ENCODE measurements around the gene PTPRM. TPM values are rescaled to one million over a fixed set of nuclear protein-coding genes. Genes with fewer than 3 reads are reported as not detected.

The PTPRM gene
- total and polyA plus RNA-seq, 2 experiments from 2014 or later: 1.6 to 5.3 TPM

GRCh38 chr18:8106603-8107002 lies 539.5 kb downstream of the PTPRM start:
- H3K9me2 ChIP-seq (ENCODE audit: insufficient read depth): no peaks in the 10 kb centered on the region
- no peaks in the 10 kb centered on the region for H3K4me1 ChIP-seq (ENCODE audit: insufficient read depth)
- no peak overlapping the region for H3K27ac ChIP-seq (ENCODE audit: low read depth)
- H3F3A ChIP-seq (replicated peaks; ENCODE audit: low read depth): no peaks in the 10 kb centered on the region
- H3K36me3 Mint-ChIP-seq (ENCODE audit: low read depth): peaks cover 6% of the 10 kb centered on the region; the same call in 2 of the 3 replicates
- ATAC-seq: no peak
- no peak overlapping the region for H3K4me2 ChIP-seq
- no peaks in the 10 kb centered on the region for H3K27me3 Mint-ChIP-seq (ENCODE audit: insufficient read depth, low read depth, poor library complexity)
- H2AFZ ChIP-seq: no peak overlapping the region
- peaks cover 9% of the 10 kb centered on the region; the same call in 2 of the 3 replicates for H3K4me1 Mint-ChIP-seq
- TF ChIP-seq ZNF114 (CRISPR knock-in tag; IDR thresholded peaks at IDR 0.05): no peak
- TF ChIP-seq CREB1 (CRISPR knock-in tag; IDR thresholded peaks at IDR 0.05; ENCODE audit: low read depth): no peak
- TF ChIP-seq POLR2AphosphoS5 (IDR thresholded peaks at IDR 0.05; ENCODE audit: low read depth): no peak
- TF ChIP-seq REST (IDR thresholded peaks at IDR 0.05; ENCODE audit: unreplicated experiment): no peak
- TF ChIP-seq CTCF (conservative IDR thresholded peaks at IDR 0.05; ENCODE audit: low read depth in 2 of 2): no peak
- TF ChIP-seq ZNF462 (CRISPR knock-in tag; IDR thresholded peaks at IDR 0.05): no peak
- TF ChIP-seq JUNB (IDR thresholded peaks at IDR 0.05; ENCODE audit: unreplicated experiment): no peak
- no peak for TF ChIP-seq NANOG (IDR thresholded peaks at IDR 0.05; ENCODE audit: borderline replicate concordance)
- no peak for TF ChIP-seq ZNF331 (CRISPR knock-in tag; IDR thresholded peaks at IDR 0.05; ENCODE audit: low read depth)
- no peak for TF ChIP-seq EZH2 (IDR thresholded peaks at IDR 0.05; ENCODE audit: low read depth, unreplicated experiment)
- no peak for TF ChIP-seq STAT1 (IDR thresholded peaks at IDR 0.05; ENCODE audit: unreplicated experiment)
- no peak for TF ChIP-seq EZH2phosphoT487 (IDR thresholded peaks at IDR 0.05; ENCODE audit: unreplicated experiment)
- TF ChIP-seq ETS1 (IDR thresholded peaks at IDR 0.05): no peak
- no peaks in the 10 kb centered on the region for H3K79me2 ChIP-seq (replicated peaks; ENCODE audit: insufficient read depth)
- H3K36me3 ChIP-seq (ENCODE audit: insufficient read depth): no peaks in the 10 kb centered on the region
- peaks cover 7% of the 10 kb centered on the region for H3K9me3 Mint-ChIP-seq
- no peak overlapping the region; the same call in 1 of the 2 replicates for H3K27ac Mint-ChIP-seq
- H3K4me3 ChIP-seq: no peak overlapping the region
- no peak for DNase-seq (ENCODE audit: low spot score)
- H3K27me3 ChIP-seq (ENCODE audit: insufficient read depth): no peaks in the 10 kb centered on the region
- no peaks in the 10 kb centered on the region for H4K20me1 ChIP-seq (replicated peaks; ENCODE audit: insufficient read depth)
- no peak overlapping the region for H3K4me3 Mint-ChIP-seq
